Measurements from ENCODE around the gene LSMEM2.
A peak's percentile ranks its signal among the peaks of the same experiment; 100 is the strongest.
"Not testable (repeated sequence)": the region's sequence is repeated elsewhere in the genome, so short reads cannot be mapped to it uniquely, and the experiment has no call there.

Gene LSMEM2

DNA sequence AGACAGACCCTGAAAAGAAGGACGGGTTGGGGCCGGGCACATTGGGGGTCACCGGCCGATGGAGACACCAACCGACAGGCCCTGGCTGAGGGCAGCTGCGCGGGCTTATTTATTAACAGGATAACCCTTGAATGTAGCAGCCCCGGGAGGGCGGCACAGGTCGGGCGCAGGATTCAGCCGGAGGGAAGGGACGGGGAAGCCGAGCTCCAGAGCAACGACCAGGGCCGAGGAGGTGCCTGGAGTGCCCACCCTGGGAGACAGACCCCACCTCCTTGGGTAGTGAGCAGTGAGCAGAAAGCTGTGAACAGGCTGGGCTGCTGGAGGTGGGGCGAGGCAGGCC lies 2.2 kb upstream of the LSMEM2 start:
- DNase-seq, result no peak

DNA sequence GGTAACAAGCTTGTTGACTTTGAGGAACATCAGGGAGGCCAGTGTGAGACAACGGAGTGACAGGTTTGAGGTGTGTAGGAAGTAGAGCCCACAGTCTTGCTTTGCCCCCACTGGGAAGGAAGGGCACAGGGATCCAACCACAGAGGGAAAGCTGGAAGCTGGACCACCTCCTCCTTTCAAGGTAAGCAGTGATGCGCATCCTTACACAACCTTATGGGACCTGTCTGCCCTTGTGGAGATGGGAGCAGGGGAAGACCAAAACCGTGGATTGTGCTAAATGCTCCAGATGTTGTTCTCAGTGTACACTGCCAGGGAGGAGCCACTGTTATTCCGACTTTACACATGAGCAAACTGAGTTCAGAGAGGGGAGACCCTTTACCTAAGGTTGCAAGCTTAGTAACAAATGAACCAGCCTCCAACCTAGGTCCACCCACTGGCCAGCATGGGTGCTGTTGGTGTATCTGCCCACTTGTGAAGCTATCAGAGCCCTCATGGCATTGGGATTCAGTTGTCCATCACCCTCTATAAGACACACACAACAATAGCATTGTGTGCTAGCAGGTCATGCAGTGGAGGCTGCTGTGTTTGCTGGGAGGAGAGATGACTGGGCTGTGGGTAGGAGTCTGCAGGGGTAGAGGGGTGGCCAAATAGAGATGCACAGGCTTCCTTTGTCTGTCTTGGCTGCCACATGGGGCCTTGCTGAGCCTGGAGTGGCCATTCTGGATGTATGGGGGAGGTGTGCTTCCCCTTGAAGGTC lies 586 bp upstream of the LSMEM2 start:
- peak in 13 of 51 donors; percentile 26 to 65 (median 52) for DNase-seq

DNA sequence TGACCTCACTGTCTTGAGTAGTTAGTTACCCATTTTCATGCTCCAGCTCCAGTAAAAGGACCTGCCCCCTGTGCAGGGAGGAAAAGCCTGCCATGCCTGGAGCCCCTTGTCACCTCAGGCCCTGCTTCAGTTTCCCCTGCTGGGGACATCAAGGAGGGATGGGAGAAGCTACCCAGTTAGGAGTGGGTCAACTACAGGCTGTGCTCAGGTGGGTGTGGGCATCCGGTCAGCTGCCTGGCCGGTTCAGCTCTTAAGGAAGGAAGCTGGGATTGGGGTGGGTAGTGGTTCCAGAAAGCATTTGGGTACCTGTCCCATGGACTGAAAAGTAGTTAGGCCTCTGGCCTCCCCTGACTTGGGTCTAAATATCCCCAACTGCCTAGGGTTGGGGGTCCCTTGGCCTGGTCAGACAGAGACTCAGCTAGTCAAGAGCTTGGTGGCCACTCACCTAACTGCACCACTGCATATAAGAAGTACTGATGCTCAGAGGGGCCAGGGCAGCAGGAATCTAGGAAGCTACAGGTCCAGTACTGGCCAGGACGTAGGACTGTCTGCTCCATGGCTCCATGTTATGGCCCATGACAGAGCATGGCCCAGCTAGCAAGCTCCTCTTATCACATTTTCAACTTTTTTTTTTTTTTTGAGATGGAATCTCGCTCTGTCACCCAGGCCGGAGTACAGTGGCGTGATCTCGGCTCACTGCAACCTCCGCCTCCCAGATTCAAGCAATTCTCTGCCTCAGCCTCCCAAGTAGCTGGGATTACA lies 549 bp downstream of the LSMEM2 start:
- DNase-seq, result no peak

DNA sequence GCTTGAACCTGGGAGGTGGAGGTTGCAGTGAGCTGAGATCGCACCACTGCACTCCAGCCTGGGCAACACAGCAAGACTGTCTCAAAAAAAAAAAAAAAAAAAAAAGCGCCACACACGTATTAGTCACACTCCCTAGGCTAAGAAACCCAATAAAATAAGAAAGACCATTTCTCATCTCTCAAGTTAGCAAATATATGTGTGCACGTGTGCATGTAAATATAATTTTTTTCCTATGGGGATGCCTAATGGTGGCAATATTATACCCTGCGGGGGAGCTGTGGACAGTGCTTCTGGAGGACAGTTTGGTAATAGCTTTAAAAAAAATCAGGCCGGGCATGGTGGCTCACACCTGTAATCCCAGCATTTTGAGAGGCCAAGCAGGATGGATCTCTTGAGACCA lies 5.2 kb downstream of the LSMEM2 start:
- DNase-seq, result not testable (repeated sequence)

DNA sequence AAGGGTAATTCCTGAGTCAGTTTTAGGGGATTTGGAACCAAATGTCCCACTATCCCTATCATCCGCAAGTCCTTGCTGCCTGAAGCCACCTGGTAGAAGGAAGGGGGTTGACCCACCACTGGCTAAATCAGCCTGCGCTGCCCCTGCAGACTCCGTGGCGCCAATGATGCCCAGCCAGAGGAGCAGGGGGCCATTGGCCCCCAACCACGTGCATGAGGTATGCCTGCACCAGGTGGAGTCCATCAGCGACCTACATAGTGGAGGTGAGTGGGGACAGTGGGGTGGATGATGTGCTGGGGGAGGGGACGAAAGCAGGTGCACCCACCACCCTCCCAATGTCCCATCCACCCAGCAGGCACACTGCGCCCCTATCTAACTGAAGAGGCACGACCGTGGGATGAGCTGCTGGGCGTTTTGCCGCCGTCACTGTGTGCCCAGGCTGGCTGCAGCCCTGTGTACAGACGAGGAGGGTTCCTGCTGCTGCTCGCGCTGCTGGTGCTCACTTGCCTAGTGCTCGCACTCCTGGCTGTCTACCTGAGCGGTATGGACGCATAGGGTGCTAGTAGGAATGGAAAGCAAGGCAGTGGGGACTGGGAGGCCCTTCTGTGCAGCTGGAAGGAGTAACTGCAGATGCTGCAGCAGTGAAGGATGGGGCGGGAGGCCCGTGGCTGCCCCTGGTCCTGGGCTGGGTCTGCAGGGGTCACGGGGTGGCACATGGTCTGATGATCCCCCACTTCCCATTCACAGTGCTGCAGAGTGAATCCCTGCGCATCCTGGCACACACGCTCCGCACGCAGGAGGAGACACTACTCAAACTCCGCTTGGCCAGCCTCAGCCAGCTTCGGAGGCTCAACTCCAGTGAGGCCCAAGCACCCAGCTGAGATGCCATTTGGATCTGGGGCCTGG lies 7.7 kb downstream of the LSMEM2 start:
- DNase-seq, result no peak

DNA sequence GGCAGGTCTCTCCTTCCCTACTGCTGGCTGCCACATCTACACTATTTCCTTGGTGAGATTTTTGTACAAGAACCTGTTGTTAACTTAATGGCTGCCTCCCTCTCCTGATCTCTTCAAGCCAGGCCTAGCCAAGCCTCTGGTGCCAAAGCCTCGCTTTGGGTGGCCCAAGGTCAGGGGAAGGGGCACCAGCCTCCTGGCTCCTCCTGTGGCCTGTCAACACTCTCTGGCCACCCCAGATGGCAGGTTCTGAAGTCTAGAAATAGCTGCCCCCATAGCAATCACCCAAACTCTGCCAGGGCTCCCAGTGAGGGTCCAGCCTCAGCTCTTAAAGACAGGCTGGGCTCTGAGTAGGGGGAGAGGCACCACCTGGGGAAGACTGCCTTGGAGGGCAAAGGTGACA lies 8.4 kb downstream of the LSMEM2 start:
- DNase-seq, result no peak

DNA sequence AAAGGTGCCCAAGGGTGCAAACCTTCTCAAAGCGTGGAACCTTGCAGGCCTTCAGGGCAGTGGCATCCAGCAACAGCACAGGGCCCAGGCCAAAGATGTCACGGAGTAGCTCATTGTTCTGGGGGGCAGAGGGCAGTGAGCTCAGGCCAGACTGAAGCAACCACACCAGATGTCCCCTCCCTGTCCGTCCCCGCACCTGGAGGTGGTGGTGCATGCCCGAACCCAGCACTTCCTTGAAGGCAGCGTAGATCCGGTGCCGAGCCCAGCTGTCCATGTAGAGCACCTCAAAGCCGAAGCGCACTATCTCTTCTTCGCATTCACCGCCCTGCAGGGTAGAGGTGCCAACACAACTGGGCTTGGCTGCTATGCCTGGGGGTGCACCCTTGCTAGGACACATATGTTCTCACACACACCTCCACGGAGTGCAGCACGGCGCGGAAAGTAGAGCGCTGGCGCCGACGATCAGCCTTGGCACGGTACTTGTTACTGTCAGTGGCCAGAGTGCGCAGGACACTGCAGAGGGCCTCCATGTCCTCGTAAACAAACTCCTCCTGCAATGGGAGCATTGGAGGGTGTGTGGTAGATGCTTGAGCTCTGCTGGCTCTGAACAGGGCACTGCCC lies 9.6 kb downstream of the LSMEM2 start:
- no peak for DNase-seq

DNA sequence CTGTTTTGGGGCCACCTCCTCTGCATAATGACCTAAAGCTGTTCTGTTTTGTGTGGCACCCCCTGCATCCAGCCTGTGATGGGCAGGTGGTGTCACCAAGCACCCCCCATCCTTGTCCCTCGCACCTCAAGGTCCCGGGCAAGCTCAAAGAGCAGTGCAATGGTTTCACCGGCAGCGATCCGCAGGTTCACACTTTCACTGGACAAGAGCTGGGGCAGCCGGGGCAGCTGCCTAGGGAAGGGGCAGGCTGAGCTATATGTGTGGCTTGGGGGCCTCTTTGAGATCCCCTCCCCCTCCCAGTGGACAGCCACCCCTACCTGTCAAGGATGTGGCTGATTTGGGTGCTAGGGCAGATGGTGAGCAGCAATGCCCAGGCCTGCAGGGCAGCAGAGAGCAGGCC lies 10.2 kb downstream of the LSMEM2 start:
- no peak for DNase-seq

DNA sequence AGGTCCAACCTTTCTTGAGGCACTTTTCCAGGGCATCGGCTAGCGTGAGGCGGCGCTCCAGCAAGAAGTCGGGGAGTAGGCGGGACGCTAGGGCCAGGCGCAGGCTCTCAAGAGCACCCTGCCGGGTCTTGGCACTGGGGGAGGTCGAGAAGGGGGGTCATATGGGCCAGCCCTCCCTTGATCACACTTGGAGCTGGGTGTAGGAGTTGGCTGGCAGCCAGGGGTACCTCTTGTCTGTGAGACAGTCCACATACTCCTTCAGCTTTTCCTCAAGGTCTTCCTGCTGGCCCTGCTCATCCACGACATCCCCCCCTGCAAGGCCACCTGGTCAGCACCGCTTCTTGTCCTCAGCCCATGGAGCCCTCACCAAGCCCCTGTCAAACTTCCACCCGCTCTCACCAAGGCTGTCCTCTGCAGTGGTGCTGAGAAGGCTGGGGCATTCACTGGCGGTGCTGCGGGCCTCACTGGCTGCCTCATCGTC lies 11.3 kb downstream of the LSMEM2 start:
- no peak for DNase-seq

DNA sequence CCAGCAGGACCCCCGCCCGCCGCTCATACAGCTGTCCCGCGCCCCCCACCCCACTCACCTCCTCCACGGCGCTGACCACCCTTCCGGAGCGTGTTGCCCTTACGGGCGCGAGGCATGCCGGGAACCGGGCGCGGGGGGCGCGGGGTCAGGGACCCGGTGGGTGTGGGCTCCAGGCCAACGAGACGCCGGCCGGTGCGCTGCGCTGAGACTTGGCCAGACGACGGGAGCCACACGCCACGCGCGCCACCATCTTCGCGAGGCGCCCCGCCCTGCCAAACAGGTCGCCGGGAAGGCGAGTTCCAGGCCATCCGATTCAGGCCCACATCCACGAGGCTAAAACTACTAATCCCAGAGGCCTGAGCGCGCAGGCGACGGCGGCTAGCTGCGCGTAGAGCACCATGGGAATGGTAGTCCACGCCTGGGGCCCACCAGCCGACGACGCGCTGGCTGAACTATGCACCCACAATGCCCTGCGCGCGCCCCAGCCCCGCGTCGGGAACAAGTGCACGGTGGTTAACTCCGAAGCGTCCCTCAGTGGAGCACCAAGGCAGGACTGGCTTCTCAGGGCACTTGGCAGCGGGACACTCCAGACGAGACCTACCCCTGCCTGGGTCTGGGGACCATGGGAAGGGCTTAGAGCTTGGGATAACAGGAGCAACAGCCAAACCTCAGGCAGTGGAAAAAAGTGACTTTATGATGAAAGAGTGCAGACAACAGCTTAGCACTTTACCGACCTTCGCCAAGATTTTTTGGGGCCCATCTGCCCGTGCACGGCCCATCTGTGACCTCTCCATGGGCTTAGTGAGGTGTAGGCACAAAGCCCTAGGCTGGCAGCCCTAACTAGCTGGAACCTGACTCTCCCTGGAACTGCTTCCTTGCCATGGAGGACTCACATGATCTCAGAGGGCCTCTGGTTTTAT lies 13.5 kb downstream of the LSMEM2 start, which contains the start of gene IFRD2:
Gene IFRD2 (minus strand): TSS at position 271 of the 920 bp plus-strand sequence. CDS start 155 bp downstream, at position 116.
- peak; percentile 51 to 99 (median 97) for DNase-seq

DNA sequence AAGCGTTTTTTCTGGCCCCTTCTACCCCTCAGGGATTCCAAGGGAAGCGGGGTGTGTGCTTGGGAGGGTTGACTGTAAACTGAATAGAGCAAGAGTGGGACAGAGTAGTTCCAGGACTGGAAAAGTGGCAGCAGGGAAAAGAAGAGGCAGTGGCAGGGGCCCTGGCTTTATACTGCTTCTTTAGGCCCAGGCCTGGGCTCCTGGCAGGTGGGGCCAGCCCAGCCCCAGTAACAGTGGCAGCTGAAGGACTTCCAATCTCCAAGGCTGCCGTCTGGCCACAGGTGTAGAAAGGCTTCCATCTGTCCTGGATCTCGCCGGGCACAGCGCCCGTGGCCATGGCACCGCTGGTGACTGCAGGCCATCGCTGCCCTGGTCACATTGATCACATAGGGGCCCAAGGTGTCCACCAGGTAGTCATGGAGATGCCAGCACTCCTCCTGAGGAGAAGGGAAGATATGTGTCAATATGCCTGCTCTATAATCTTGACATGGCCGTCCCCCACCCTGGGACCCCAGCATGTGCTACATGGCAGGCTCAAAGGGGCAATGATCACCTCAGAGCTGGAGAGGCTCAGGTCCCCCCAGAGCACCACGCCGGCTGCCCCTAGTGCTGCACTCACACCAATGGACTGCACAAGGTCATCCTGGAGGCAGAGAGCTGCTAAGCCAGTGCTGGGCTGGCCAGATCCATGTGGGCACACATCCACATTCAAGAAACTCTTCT lies 14.4 kb downstream of the LSMEM2 start:
- no peak for DNase-seq

DNA sequence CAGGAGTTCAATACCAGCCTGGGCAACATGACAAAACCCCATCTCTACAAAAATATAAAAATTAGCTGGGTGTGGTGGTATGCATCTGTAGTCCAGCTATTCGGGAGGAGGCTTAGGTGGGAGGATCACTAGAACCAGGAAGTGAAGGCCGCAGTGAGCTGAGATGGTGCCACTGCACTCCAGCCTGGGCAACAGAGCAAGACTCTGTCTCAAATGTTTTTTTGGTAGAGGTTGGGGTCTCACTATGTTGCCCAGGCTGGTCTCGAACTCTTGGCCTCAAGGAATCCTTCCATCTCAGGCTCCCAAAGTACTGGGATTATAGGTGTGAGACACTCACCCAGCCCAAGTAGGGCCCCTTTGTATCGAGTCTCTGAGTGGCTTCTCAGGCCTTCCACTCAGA lies 15.2 kb downstream of the LSMEM2 start:
- no peak for DNase-seq

DNA sequence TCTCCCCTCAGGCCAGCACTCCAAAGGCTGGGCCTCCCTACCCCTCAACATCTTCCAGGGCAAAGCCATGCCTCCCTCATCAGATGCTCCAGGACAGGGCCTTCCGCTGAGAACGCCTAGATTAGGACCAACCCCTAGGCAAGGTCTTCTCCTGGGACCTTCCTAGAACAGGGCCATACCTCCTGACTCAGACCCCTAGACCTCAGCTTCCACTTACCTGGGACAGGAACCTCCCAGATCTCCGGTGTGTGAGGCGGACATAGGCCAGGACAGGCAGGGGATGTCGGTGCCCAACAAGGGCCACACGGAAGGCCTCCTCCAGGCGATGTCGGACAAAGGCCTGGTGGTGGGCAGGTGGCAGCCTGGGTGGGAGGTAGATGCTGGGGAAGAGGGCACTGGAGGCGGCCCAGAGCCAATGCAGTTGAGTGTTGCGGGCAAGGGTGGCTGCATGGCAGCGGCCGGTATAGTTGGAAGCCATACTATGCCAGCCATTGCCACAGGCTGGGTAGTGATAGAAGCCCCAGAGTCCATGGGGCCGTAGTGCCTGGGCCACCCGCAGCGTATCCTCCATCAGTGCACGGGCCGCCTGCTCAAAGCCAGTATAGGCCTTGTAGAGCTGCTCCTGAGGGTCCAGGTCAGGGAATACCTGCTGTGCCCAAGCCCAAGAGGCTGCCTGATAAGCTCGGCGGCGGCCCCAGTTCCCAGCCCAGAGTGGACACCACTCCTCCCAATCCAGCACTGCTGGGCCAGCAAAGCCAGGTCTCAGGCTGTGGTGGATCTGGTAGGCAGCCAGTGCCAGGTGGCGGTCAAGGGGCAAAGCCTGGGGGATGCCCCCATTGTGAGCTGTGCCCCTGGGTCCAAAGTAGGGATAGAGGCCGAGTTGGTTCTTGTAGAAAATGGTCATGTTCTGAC lies 15.9 kb downstream of the LSMEM2 start:
- DNase-seq, result no peak

DNA sequence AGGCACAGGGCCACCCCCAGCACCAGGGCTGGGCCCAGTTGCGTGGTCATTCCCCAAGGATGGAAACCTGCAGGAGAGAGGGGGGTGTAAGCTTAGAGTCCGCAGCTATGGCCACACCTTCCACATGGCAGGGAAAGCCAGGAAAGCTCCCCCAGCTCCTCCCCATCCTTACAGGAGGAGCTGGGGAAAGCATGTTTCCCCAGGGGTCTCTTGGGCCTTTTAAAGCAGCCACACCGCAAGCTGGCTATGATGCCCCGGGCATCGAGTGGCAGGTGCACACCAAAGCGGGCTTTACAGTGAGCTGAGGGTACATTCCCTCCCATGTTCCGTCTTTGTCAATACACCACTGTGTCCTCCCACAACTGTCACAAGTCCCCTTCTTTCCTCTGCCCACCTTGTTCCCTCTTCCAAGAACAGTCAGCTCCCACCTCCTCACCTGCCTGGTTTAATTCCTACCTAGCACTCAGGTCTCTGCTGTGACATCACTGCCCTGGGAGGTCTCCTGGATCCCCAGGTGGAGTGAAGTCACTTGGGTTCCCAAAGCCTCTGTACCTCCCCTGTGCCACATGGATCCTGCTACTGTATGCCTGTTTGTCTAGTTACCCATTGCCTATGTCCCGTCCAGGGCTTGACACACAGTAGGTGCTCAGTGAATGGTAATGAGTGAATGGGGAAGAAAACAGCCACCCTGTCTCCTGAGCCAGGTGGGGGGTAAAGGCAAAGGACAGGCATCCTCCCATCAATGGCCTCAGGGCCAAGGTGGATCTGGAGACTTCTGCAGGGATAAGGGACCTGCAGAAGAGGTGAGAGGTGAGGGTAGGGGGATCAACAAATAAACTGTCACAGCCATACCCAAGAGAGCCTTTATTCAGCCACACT lies 16.9 kb downstream of the LSMEM2 start:
- DNase-seq, result no peak

DNA sequence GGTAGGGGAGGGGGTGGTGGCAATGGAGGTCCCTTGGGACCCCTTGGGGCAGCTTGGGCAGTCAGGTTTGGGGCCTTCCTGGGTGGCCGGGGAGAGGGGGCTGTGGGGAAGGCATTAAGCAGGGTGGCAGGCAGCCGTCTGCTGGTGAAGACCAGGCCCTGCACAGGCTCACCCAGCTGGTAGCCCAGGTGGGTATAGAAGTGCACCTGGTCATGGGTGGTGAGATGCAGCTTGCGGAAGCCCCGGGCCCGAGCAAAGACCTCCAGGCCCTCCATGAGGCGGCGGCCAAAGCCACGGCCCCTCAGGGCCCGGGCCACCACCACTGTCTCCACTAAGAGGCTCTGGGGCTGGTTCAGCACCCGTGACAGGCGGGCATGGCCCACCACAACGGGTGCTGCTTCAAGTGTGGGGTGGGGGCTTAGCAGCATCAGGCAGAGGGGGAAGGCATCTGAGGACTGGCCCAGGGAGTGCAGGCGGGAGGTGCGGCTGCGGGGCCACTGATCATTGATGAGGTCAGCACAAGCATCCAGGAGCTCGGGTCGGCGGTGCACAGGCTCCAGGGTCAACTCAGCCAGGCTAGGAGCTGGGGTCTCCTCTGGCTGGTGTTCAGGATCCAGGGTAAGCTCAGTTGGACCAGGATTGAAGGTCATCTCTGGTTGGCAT lies 18.0 kb downstream of the LSMEM2 start:
- no peak for DNase-seq

DNA sequence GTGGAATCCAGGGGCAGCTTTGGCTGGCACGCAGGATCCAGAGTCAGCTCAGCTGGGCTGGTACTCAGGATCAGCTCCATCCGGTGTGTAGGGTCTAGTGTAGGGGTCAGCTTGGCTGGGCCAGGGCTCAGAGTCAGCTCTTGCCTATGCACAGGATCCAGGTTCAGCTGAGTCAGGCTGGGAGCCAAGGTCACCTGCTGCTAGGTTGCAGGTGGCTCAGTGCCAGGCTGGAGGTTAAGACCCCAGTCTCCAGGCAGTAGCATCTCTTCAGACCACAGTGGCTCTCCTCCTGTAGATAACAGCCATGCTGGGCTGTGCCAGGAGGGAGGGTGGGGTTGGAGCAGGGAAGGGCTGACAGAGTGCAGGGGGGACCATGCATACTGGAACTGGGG lies 18.5 kb downstream of the LSMEM2 start:
- DNase-seq, result no peak

Data from hypothalamus (tissue), 51 donors.